ENCODE data around the gene DIAPH1.
A peak's percentile ranks its signal among the peaks of the same experiment; 100 is the strongest.

The DIAPH1 gene

DNA sequence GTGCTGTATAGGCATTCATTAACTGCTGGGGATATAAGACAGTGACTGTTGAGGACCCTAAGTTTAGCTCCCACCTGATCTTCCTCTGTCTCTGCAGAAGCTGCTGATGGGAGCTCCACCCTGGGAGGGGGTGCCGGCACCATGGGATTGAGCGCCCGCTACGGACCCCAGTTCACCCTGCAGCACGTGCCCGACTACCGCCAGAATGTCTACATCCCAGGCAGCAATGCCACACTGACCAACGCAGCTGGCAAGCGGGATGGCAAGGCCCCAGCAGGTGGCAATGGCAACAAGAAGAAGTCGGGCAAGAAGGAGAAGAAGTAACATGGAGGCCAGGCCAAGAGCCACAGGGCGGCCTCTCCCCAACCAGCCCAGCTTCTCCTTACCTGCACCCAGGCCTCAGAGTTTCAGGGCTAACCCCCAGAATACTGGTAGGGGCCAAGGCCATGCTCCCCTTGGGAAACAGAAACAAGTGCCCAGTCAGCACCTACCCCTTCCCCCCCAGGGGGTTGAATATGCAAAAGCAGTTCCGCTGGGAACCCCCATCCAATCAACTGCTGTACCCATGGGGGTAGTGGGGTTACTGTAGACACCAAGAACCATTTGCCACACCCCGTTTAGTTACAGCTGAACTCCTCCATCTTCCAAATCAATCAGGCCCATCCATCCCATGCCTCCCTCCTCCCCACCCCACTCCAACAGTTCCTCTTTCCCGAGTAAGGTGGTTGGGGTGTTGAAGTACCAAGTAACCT lies 107.8 kb downstream of the DIAPH1 start:
- Histone ChIP-seq H2BK15ac (ENCODE audit: low read length) (no peak overlapping the region), H3K14ac (ENCODE audit: low read length) (no peak overlapping the region), H4K8ac (ENCODE audit: low read depth, low read length) (no peak overlapping the region), H3K18ac (ENCODE audit: low read length) (peak overlapping the region; percentile 3), H3K36me3 (replicated peaks in 1 of 2; ENCODE audit: control insufficient read depth in 2 of 2, insufficient read depth in 2 of 2, low read length in 2 of 2) (peaks cover 25 to 48% of the 10 kb centered on the region in 2 donors), H2AK5ac (ENCODE audit: low read depth, low read length) (peak overlapping the region; percentile 12), H3K4me3 (ENCODE audit: low read length in 2 of 2) (no peak overlapping the region), H3K4ac (ENCODE audit: low read length) (no peak overlapping the region), H3K27ac (replicated peaks; ENCODE audit: low read length) (no peak overlapping the region), H2AFZ (ENCODE audit: low read length) (no peak overlapping the region), H3K79me1 (ENCODE audit: low read depth, low read length) (no peaks in the 10 kb centered on the region), H3K4me2 (ENCODE audit: insufficient read depth, low read length, poor library complexity, severe bottlenecking) (no peak overlapping the region), H3K9ac (ENCODE audit: low read depth, low read length, poor library complexity) (no peak overlapping the region), H4K91ac (ENCODE audit: low read depth, low read length, poor library complexity) (no peak overlapping the region), H3K27me3 (ENCODE audit: control insufficient read depth in 3 of 3, insufficient read depth in 3 of 3, low read depth in 1 of 3, low read length in 3 of 3) (no peaks in the 10 kb centered on the region), H2BK120ac (ENCODE audit: low read depth, low read length) (no peak overlapping the region), H2BK12ac (ENCODE audit: low read length) (no peak overlapping the region), H3K9me3 (replicated peaks in 1 of 2; ENCODE audit: control insufficient read depth in 2 of 2, insufficient read depth in 1 of 2, low read depth in 1 of 2, low read length in 2 of 2) (peaks cover 0 to 2% of the 10 kb centered on the region in 2 donors), H3K4me1 (ENCODE audit: control insufficient read depth in 2 of 2, insufficient read depth in 1 of 2, low read depth in 1 of 2, low read length in 2 of 2) (peaks cover 44 to 49% of the 10 kb centered on the region in 2 donors), H2BK5ac (ENCODE audit: low read length) (no peak overlapping the region), H3K23ac (ENCODE audit: low read depth, low read length, poor library complexity) (no peak overlapping the region)
- WGBS, 2 donors (ENCODE audit: extremely low coverage in 2 of 2, insufficient read length in 2 of 2, insufficient replicate concordance in 1 of 2): no CpG with 5 or more reads among the region's 14 CpGs
- DNase-seq (ENCODE audit: low spot score): no peak

DNA sequence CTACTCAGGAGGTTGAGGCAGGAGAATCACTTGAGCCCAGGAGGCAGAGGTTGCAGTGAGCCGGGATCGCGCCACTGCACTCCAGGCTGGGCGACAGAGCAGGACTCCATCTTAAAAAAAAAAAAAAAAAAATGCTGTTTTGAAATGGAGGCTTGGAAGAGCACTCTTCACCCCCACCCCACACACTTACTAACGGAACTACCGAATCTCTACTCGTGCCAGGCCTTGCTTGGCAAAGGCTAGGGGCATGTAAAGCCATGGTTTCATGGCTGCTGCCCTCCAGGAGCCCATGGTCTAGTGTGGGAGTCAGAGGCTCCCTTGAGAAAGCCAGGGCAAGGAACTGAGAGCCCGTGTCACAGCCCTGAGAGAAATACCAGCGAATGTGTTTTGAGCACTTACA lies 108.6 kb downstream of the DIAPH1 start:
- WGBS, 2 donors (ENCODE audit: extremely low coverage in 2 of 2, insufficient read length in 2 of 2, insufficient replicate concordance in 1 of 2): no CpG with 5 or more reads among the region's 9 CpGs

DNA sequence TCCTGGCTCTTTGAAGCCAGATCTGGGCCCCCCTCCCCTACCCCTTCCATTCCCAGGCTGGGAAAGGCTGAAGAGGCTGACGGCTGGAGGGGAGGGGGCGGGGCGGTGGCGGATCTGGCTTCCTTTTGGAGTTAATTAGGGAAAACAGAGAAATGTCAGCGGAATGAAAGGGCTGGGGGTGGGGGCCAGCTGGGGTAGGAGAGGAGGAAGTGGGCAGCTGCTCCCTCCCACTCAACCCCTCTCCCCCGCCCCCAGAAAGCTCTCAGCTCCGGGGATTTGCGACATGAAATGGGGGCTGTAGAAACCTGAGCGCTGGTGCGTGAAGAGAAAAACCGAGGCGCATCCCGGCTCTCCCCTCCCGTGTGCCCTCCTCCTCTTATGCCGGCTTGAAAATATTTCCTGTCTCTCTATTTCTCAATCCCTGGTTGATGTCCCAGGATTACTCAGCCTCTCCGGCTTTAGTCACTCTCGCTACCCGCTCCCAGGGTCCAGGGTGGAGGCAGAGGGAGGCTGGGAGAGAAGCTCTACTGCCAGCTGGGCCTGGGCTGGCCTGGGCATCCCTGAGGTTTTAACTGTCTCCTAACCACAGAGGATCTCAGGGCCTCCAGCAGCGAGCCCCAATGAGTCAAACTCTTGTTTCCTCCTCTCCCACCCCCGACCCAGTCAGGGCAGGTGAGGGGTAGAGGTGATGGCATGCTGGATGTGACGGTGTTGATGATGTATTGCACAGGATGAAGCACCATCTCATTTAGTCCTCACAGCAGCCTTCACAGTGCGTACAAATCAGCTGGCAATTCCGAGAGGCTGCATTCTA lies 109.8 kb downstream of the DIAPH1 start:
- Histone ChIP-seq H4K91ac (ENCODE audit: low read depth, low read length, poor library complexity) (no peak overlapping the region), H3K79me1 (ENCODE audit: low read depth, low read length) (no peaks in the 10 kb centered on the region), H3K27me3 (ENCODE audit: control insufficient read depth in 3 of 3, insufficient read depth in 3 of 3, low read depth in 1 of 3, low read length in 3 of 3) (no peaks in the 10 kb centered on the region), H4K8ac (ENCODE audit: low read depth, low read length) (no peak overlapping the region), H3K9me3 (replicated peaks in 1 of 2; ENCODE audit: control insufficient read depth in 2 of 2, insufficient read depth in 1 of 2, low read depth in 1 of 2, low read length in 2 of 2) (peaks cover 0 to 2% of the 10 kb centered on the region in 2 donors), H2AK5ac (ENCODE audit: low read depth, low read length) (peak overlapping the region; percentile 38), H2BK5ac (ENCODE audit: low read length) (peak overlapping the region; percentile 82), H2BK12ac (ENCODE audit: low read length) (peak overlapping the region; percentile 52), H3K4me1 (ENCODE audit: control insufficient read depth in 2 of 2, insufficient read depth in 1 of 2, low read depth in 1 of 2, low read length in 2 of 2) (peaks cover 30 to 35% of the 10 kb centered on the region in 2 donors), H3K14ac (ENCODE audit: low read length) (peak overlapping the region; percentile 23), H3K36me3 (replicated peaks in 1 of 2; ENCODE audit: control insufficient read depth in 2 of 2, insufficient read depth in 2 of 2, low read length in 2 of 2) (peaks cover 30 to 43% of the 10 kb centered on the region in 2 donors), H3K4me2 (ENCODE audit: insufficient read depth, low read length, poor library complexity, severe bottlenecking) (peak overlapping the region; percentile 50), H3K4ac (ENCODE audit: low read length) (peak overlapping the region; percentile 29), H2AFZ (ENCODE audit: low read length) (peak overlapping the region; percentile 81), H2BK15ac (ENCODE audit: low read length) (peak overlapping the region; percentile 24), H3K9ac (ENCODE audit: low read depth, low read length, poor library complexity) (peak overlapping the region; percentile 72), H3K27ac (replicated peaks; ENCODE audit: low read length) (peak overlapping the region; percentile 95), H3K18ac (ENCODE audit: low read length) (peak overlapping the region; percentile 83), H2BK120ac (ENCODE audit: low read depth, low read length) (no peak overlapping the region), H3K4me3 (ENCODE audit: low read length in 2 of 2) (peak overlapping the region in 1 of 2 donors; percentile 18), H3K23ac (ENCODE audit: low read depth, low read length, poor library complexity) (no peak overlapping the region)
- no CpG with 5 or more reads among the region's 23 CpGs for WGBS, 2 donors (ENCODE audit: extremely low coverage in 2 of 2, insufficient read length in 2 of 2, insufficient replicate concordance in 1 of 2)
- peak; percentile 93 for DNase-seq (ENCODE audit: low spot score)

More for the DNA sequence above, 108.6 kb downstream of the DIAPH1 start:
- DNase-seq (ENCODE audit: low spot score): no peak
- no peak overlapping the region for H4K8ac ChIP-seq (ENCODE audit: low read depth, low read length)
- no peak overlapping the region for H3K4me3 ChIP-seq (ENCODE audit: low read length in 2 of 2)
- H3K4me2 ChIP-seq (ENCODE audit: insufficient read depth, low read length, poor library complexity, severe bottlenecking): no peak overlapping the region
- peaks cover 28 to 47% of the 10 kb centered on the region in 2 donors for H3K36me3 ChIP-seq (replicated peaks in 1 of 2; ENCODE audit: control insufficient read depth in 2 of 2, insufficient read depth in 2 of 2, low read length in 2 of 2)
- H3K27me3 ChIP-seq (ENCODE audit: control insufficient read depth in 3 of 3, insufficient read depth in 3 of 3, low read depth in 1 of 3, low read length in 3 of 3): no peaks in the 10 kb centered on the region
- peaks cover 0 to 2% of the 10 kb centered on the region in 2 donors for H3K9me3 ChIP-seq (replicated peaks in 1 of 2; ENCODE audit: control insufficient read depth in 2 of 2, insufficient read depth in 1 of 2, low read depth in 1 of 2, low read length in 2 of 2)
- H3K4me1 ChIP-seq (ENCODE audit: control insufficient read depth in 2 of 2, insufficient read depth in 1 of 2, low read depth in 1 of 2, low read length in 2 of 2): peaks cover 40 to 45% of the 10 kb centered on the region in 2 donors
- no peak overlapping the region for H2AFZ ChIP-seq (ENCODE audit: low read length)
- no peak overlapping the region for H2BK15ac ChIP-seq (ENCODE audit: low read length)
- H3K14ac ChIP-seq (ENCODE audit: low read length): no peak overlapping the region
- H2BK5ac ChIP-seq (ENCODE audit: low read length): no peak overlapping the region
- H3K9ac ChIP-seq (ENCODE audit: low read depth, low read length, poor library complexity): no peak overlapping the region
- peak overlapping the region; percentile 61 for H3K18ac ChIP-seq (ENCODE audit: low read length)
- H3K27ac ChIP-seq (replicated peaks; ENCODE audit: low read length): no peak overlapping the region
- no peak overlapping the region for H2BK12ac ChIP-seq (ENCODE audit: low read length)
- H2AK5ac ChIP-seq (ENCODE audit: low read depth, low read length): peak overlapping the region; percentile 38
- H3K23ac ChIP-seq (ENCODE audit: low read depth, low read length, poor library complexity): no peak overlapping the region
- no peak overlapping the region for H4K91ac ChIP-seq (ENCODE audit: low read depth, low read length, poor library complexity)
- H2BK120ac ChIP-seq (ENCODE audit: low read depth, low read length): no peak overlapping the region
- no peak overlapping the region for H3K4ac ChIP-seq (ENCODE audit: low read length)
- H3K79me1 ChIP-seq (ENCODE audit: low read depth, low read length): no peaks in the 10 kb centered on the region

DNA sequence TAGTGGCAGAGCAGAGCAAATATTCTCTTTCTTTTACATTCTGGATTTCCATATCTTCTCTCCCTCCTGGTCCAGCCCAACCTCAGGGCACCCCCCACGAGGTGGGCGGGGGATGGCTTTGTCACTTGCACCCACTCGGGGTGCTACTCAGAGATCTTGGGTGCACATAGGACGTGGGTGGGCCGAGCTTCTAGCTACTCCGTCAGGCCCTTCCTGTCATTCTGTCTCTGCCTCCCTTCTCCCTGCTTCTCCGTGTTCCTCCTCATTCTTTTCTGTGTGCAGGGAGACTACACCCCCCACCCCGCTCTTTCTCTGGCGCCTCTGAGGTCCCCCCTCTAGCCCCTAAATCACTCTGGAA lies 110.4 kb downstream of the DIAPH1 start:
- H4K8ac ChIP-seq (ENCODE audit: low read depth, low read length): no peak overlapping the region
- H3K4ac ChIP-seq (ENCODE audit: low read length): no peak overlapping the region
- H3K36me3 ChIP-seq (replicated peaks in 1 of 2; ENCODE audit: control insufficient read depth in 2 of 2, insufficient read depth in 2 of 2, low read length in 2 of 2): peaks cover 33 to 48% of the 10 kb centered on the region in 2 donors
- no peak overlapping the region for H2BK15ac ChIP-seq (ENCODE audit: low read length)
- H2AK5ac ChIP-seq (ENCODE audit: low read depth, low read length): no peak overlapping the region
- H3K9ac ChIP-seq (ENCODE audit: low read depth, low read length, poor library complexity): no peak overlapping the region
- no CpG with 5 or more reads among the region's 9 CpGs for WGBS, 2 donors (ENCODE audit: extremely low coverage in 2 of 2, insufficient read length in 2 of 2, insufficient replicate concordance in 1 of 2)
- H3K23ac ChIP-seq (ENCODE audit: low read depth, low read length, poor library complexity): no peak overlapping the region
- H3K4me2 ChIP-seq (ENCODE audit: insufficient read depth, low read length, poor library complexity, severe bottlenecking): no peak overlapping the region
- peak overlapping the region; percentile 82 for H2BK5ac ChIP-seq (ENCODE audit: low read length)
- H2AFZ ChIP-seq (ENCODE audit: low read length): peak overlapping the region; percentile 81
- H3K4me3 ChIP-seq (ENCODE audit: low read length in 2 of 2): peak overlapping the region in 1 of 2 donors; percentile 18
- H3K27ac ChIP-seq (replicated peaks; ENCODE audit: low read length): peak overlapping the region; percentile 92
- no peak overlapping the region for H4K91ac ChIP-seq (ENCODE audit: low read depth, low read length, poor library complexity)
- peak overlapping the region; percentile 91 for H3K18ac ChIP-seq (ENCODE audit: low read length)
- H2BK12ac ChIP-seq (ENCODE audit: low read length): no peak overlapping the region
- no peak for DNase-seq (ENCODE audit: low spot score)
- H3K27me3 ChIP-seq (ENCODE audit: control insufficient read depth in 3 of 3, insufficient read depth in 3 of 3, low read depth in 1 of 3, low read length in 3 of 3): no peaks in the 10 kb centered on the region
- peaks cover 0 to 2% of the 10 kb centered on the region in 2 donors for H3K9me3 ChIP-seq (replicated peaks in 1 of 2; ENCODE audit: control insufficient read depth in 2 of 2, insufficient read depth in 1 of 2, low read depth in 1 of 2, low read length in 2 of 2)
- no peaks in the 10 kb centered on the region for H3K79me1 ChIP-seq (ENCODE audit: low read depth, low read length)
- H2BK120ac ChIP-seq (ENCODE audit: low read depth, low read length): peak overlapping the region; percentile 56
- peaks cover 30 to 35% of the 10 kb centered on the region in 2 donors for H3K4me1 ChIP-seq (ENCODE audit: control insufficient read depth in 2 of 2, insufficient read depth in 1 of 2, low read depth in 1 of 2, low read length in 2 of 2)
- no peak overlapping the region for H3K14ac ChIP-seq (ENCODE audit: low read length)
